ENCODE results near the gene GFM1.

Gene GFM1

DNA sequence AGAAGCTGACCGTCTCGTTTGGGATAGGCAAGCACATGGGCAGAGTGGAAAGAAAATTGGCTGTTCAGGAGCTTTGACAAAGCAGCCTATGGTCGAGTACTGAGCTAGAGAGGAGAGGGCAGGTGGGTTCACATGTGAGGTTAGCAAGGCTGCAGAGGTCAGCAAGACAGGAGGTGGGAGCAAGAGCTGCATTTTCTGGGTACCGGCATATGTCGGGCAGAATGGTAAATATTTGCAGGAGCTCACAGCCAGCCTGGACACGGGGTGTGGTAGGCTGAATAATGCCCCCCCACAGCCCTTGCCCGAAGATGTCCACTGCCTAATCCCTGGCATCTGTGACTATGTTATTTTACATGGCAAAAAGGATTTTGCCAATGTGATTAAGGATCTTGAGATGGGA lies 79.7 kb downstream of the GFM1 start:
- no peak for DNase-seq

DNA sequence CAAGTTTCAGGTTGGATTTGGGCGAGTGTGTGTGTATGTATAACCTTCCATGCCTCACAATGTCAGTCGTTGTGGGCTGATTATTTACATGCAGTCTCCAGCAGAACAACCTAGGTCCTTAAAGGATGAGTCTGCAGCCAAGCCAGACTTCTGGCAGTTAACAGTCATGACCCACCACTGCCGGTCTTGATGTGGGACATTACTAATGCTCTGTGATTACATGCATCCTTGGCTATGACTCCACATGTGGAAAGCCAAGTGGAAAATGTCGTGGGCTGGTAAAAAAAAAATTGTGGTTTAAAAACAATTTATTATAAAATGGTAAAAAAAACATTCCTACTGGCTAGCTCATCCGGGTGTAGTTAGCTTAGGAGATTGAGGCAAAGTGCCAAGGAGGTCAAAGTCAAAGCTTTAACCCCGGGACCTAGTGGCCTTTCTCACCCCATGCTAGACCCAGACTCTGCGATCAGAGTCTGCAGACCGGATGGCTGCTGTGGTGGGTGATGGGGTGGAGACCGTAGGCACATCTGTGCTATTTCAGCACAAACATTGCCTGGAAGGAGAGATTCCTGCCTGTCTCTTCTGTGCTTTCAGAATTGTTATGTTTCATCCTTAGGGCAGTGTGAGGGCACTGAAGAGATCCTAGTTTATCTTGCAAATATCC lies 81.2 kb downstream of the GFM1 start:
- DNase-seq: no peak

DNA sequence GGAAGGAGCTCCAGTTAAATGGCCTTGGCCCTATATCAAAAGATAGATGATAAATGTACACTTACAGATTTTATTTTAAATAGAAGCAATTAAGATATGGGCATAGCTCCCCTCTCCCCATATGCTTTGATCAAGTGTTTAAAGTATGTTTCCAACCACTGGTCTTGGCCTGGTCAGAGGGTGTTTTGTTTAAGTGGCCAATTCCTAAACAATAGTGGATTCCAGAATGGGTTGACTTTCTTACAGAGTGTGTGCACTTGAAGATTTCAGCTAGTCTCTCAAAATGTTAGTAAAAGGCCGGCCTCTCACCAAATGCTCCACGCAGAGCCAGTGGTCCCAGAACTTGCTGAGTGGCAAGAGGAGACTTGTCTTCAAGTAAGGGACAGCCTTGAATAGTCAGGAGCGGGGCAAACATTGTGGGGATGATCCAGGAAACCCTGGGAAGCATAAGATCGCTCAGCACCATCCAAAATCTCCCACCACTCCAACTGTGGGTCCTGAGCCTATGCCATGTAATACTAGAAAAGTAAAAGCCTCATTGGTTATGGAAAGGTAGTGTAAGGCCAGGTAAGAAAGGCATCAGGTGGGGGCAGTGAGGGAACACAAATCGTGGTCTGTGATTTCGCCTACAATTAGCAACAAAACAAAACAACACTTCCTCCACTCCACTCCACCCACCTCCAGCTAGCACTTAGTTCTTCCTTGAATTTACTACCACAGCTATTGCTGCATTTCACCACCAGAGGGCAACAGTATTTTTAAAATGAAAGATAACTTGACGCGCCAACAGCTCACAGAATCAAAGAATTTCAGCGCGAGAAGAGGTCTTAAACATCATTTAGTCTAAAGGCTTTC lies 83.1 kb downstream of the GFM1 start:
- DNase-seq: peak in 23 of 56 donors; percentile 7 to 79 (median 23)

DNA sequence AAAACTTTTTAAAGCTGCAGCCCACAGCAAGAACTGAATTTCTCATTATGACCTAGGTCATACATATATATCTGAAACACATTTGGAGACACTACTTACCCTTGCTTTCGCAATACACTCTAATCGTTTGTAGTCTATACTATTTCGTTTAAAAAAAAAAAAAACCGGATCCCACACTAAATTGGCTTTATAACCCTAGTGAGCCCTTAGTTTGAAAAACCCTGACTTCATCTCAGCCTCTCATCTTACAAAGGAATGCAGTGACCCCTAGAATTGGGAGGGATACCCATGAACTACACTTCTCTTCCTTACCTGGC lies 83.7 kb downstream of the GFM1 start:
- no peak for DNase-seq

DNA sequence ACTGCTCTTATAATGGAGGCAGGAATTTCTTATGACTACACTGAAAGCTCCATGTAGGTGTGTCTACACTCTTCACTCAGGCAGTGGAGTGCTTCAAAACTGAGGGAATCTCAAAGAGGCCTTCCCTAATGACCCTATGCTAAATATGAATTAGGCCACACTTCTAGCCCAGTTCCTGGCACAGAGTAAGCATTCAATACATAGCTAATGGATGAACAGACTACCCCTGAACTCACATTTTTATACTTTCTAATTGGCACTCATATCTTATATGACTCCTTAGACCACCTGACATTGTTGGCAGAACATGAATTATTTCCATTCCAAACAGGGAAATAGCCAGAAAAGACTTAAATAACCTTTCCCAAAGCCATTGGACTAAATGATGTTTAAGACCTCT lies 84.5 kb downstream of the GFM1 start:
- no peak for DNase-seq

DNA sequence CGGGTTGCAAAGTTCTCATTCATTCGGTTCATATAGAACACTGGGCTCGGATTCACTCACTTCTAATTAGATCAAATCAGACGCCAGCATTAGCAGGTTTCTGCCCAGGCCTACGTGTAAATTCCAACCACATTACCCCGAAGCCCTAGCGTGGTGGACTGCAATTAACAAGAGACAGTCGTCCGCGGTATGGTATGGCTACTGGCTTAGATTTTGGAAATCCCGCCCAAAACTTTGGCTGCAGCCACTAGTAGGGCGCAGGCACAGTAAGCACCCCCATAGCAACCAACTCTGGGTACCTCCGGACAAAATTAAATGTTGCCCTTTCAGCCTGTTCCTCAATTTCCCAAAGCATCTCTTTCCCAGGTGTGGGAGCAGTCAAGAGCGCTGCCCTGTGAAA lies 87.2 kb downstream of the GFM1 start:
- no peak for DNase-seq

DNA sequence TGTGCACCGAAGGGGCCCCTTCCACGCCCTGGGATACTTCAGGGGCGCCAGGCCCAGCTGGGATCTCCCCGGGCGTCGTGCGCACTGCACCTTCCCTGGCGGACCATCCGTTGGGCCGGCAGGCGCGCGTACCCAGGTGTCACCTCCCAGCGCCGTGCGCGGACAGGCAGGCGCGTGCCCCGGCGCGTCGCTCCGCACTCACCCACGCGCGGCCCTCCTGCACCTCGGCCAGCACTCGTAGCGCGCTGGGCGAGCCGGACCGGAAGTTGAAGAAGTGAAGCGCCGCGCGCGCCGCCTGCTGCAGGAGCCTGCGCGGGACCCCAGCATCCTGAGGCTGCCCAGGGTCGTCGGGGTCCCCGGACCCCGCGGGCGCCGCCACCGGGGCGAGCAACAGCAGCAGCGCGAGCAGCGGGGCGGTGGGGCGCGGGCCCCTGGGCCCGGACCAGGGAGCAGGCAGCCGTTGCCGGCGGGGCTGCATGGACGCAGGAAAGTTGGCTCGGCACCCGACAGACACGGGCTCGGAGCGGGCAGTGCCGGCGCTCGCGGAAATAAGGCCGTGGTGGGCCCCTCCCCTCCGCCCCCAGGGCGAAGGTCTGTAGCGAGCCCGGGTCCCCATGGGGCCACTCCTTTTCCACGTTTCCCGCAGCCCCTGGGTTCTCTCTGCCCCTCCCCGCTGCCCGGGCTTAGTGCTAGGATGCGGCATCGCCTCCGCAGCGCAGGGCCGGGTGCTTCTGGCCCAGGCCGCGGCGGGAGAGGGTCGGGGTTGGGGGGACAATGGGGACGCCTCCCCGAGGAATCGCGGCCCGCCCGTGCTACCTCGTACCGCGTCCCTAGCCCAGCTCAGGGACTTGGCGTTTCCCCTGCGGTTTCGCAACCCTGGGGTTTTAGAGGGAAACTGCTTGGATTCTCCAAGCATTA lies 87.9 kb downstream of the GFM1 start, which contains the start of gene RARRES1:
TSS of gene RARRES1 (minus strand) at position 520 of the 918 bp plus-strand sequence. CDS start at position 478, 42 bp downstream.
- DNase-seq: peak in 20 of 56 donors; percentile 12 to 53 (median 28)

DNA sequence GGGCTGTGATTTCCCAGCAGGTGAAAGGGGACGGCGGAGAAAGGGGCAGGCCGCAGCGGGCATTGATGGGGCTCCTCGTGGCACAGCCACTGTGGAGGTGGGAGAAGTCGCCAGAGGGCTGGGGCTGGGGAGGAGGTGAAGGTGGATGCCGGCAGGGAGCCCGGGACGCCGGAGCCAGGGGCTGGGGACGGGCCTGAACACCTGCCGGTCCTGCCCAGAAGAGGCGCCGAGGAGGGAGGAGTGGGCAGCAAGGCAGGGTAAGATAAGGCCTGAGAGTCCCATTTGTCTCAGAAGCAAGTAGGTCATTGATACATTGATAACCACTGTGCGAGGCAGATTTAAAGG lies 88.5 kb downstream of the GFM1 start:
- DNase-seq: no peak

DNA sequence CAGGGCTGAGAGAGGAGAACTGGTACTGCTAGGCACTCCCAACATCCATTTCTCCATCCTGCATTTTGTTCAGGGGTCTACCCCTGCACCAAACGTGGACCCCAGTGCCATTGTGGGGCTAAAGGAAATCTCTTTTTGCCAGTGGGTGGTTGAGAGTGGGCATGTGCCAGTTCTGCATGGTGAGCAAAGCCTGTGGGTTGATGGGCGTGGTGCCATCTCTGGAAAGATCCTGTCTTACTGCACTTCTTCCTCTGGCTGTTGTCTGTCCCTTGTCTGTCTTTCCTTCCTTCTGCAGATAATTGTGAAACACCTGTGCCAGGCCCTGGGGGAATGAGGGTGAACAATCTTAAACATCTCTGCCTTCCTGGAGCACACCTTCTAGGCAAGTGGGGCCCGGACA lies 89.3 kb downstream of the GFM1 start:
- no peak for DNase-seq

DNA sequence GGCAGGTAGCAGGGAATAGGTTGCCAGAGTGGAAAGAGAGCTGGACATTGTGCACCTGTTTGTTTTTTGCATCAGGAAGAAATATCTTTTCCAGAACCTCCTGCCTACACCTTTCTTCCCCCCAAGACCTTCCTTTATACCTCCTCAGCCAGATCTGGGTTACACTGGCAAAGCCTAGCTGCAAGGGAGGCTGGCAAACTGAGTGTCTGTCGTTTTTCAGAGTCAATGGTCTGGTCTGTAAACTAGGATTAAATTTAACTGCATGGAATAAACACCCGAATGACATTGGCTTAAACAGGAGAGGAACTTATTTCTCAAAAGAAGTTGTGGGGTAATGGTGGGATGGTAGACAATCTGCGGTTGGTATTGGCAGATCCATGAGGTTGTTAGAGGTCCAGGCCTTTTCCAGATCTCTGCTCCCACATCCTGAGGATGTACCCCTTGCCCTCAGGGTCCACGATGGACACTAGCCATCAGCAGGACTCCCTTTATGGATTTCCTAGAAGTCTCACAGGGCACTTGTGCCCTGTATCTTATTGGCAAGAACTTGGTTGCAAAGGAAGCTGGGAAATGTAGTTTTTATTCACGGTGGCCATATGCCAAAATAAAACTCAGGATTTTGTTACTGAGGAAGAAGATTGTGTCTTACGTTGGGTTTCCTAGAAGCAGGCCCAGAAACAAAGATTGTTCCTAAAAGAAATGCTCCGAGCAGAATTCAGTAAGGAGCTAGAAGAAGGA lies 91.1 kb downstream of the GFM1 start:
- DNase-seq: no peak

DNA sequence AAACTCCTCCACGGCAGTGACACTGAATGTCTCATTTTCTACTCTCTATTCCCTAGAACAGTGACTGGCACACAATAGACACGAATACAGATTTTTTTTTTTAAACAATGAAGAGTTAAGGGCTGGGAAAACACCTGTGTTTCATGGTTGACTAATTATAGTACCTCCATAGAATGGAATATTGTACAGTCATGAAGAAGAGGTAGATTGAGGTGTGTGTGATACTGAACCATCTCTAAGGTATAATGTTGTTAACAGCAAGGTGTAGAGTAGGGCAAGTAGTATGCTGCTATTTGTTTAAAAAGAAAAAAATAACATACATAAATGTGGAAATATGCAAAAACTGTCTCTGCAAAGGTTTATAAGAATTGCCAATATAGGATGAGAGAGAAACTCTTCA lies 93.1 kb downstream of the GFM1 start:
- DNase-seq: no peak

DNA sequence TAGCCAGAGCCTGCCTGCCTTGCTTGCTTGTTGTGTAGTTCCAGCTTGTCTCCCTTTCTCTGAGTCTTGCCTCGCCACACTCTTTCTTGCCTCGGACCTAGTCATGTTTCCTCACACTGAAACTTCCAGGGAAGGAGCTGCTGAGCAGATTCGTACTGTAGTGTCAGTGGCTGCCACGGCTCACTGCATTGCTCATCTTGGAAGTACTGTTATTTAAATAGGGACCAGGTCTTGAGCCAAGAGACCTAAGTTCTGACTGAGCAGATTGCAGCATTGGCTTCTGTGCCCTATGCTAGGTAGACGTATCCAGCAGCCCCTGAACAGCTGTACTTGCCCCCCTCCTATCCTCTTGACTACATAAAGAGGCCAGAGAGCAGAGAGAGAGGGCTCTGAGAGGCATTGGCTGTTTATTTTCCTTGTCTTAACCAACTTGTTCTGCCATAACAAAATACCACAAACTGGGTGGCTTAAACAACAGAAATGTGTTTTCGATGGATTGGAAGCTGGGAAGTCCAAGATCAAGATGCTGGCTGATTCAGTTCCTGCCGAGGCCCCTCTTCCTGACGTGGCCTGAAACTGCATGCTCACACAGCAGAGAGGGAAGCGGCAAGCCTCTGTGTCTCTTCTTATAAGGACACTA lies 93.8 kb downstream of the GFM1 start:
- DNase-seq: no peak

DNA sequence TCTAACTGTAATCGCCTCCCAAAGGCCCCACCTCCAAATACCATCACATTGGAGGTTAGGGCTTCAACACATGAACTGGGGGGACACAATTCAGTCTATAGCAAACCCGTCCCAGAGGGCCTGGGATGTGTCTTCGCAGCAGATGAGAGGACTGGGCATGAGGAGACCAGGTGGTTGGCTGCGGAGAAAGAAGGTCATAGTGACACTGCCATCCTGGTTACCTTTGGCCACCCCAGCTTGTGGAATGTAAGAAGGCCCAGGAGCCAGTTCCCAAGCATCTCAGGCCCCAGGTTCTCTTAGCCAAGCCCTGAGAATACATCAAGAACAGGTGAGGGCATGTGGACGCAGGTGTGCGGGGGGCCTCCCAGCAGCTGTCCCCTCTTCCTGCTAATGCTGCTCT lies 94.3 kb downstream of the GFM1 start:
- DNase-seq: no peak

DNA sequence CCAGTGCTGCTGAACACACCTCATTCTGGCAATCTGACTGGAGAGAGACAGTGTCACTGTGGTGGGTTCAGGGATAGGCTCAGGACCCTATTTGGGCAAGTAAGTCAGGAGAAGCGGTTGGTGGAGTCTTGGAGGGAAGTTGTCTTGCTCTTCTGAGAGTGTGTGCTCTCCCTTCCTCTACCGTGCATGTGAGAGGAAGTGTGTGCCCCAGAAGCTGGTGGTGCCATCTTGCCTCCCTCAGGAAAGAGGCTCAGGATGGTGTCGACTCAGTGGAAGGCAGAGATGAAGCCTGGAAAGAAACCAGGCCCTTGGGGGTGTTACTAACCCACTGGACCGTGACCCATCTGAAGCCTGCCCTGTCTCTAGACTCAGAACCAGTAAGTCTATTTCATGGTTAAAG lies 94.8 kb downstream of the GFM1 start:
- no peak for DNase-seq

DNA sequence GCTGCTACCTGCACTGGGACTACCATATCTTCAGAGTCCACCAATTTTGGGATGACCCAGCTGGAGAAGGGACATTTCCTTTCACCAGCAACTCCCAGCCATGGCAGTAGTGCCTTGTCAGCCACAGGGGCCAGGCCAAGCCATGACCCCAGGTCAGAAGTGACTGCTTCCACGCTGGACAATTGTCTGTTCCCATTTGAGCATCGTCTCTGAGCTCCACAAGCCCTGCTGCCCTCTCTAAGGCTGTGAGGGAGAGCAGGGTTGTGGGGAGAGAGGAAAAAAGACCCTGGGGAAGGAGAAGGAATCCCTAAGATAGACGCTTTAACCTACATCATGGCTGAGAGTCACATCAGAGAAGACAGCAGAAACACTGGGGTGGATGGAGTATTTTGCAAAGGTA lies 95.3 kb downstream of the GFM1 start:
- no peak for DNase-seq
